MM.1S (cell line): Measurements from ENCODE around the gene GMPPA.

ENCODE experiments used
- DNase-seq: peaks from one replicate; pipeline ENCODE4 v3.0.0-alpha.2; 2015
- H2AFZ ChIP-seq: fragments of 300-600 bp; sonication (generic); 2 replicates; pipeline ENCODE4 v1.6.0; 2016; ENCODE audit warnings: antibody characterized with exemption, low read length
- H3F3A ChIP-seq: fragments of 300-600 bp; sonication (generic); 2 replicates; pipeline ENCODE4 v1.6.1; 2016; ENCODE audit warnings: mild to moderate bottlenecking, antibody characterized with exemption, low read length, moderate library complexity, mixed read lengths; ENCODE audit not compliant: insufficient read depth
- H3K27ac ChIP-seq: fragments of 300-600 bp; sonication (generic); 2 replicates; pipeline ENCODE4 v1.5.1; 2016; ENCODE audit warnings: mild to moderate bottlenecking, low read length
- H3K27me3 ChIP-seq: fragments of 300-600 bp; sonication (generic); replicated peaks from 2 replicates; pipeline ENCODE4 v1.6.0; 2016; ENCODE audit warnings: low read length; ENCODE audit not compliant: insufficient read depth
- H3K36me3 ChIP-seq: fragments of 300-600 bp; sonication (generic); replicated peaks from 2 replicates; pipeline ENCODE4 v1.6.1; 2016; ENCODE audit warnings: mild to moderate bottlenecking, low read length, mixed read lengths; ENCODE audit not compliant: insufficient read depth
- H3K4me1 ChIP-seq: fragments of 300-600 bp; sonication (generic); 2 replicates; pipeline ENCODE4 v1.6.1; 2016; ENCODE audit warnings: low read length, mixed read lengths
- H3K4me2 ChIP-seq: fragments of 300-600 bp; sonication (generic); 2 replicates; pipeline ENCODE4 v1.6.0; 2016; ENCODE audit warnings: low read depth, low read length
- H3K4me3 ChIP-seq: fragments of 300-600 bp; sonication (generic); 2 replicates; pipeline ENCODE4 v1.5.1; 2016; ENCODE audit warnings: low read length, mixed read lengths
- H3K79me2 ChIP-seq: fragments of 300-600 bp; sonication (generic); 2 replicates; pipeline ENCODE4 v1.6.1; 2016; ENCODE audit warnings: mixed run types, low read length, mixed read lengths
- H3K9ac ChIP-seq: fragments of 300-600 bp; sonication (generic); 2 replicates; pipeline ENCODE4 v1.6.1; 2016; ENCODE audit warnings: low read length, mixed read lengths
- H3K9me2 ChIP-seq: fragments of 300-600 bp; sonication (generic); replicated peaks from 2 replicates; pipeline ENCODE4 v1.6.1; 2016; ENCODE audit warnings: mild to moderate bottlenecking, low read length, mixed read lengths; ENCODE audit not compliant: insufficient read depth
- H3K9me3 ChIP-seq: fragments of 300-600 bp; sonication (generic); replicated peaks from 2 replicates; pipeline ENCODE4 v1.6.1; 2016; ENCODE audit warnings: mild to moderate bottlenecking, low read length, mixed read lengths; ENCODE audit not compliant: insufficient read depth
- H4K20me1 ChIP-seq: fragments of 300-600 bp; sonication (generic); 2 replicates; pipeline ENCODE4 v1.6.1; 2016; ENCODE audit warnings: mild to moderate bottlenecking, low read length, moderate library complexity, mixed read lengths; ENCODE audit not compliant: insufficient read depth
- EZH2 ChIP-seq: fragments of 300-600 bp; sonication (generic); optimal IDR thresholded peaks from 2 replicates; pipeline ENCODE3; 2017; ENCODE audit warnings: low read depth, mild to moderate bottlenecking, antibody characterized with exemption, low read length, mixed read lengths
- EZH2phosphoT487 ChIP-seq: fragments of 300-600 bp; sonication (generic); IDR thresholded peaks from 2 replicates; pipeline ENCODE4 v1.6.1; 2018; ENCODE audit warnings: antibody characterized with exemption, low read length
- TF ChIP-seq, protein P1 (sequence below): fragments of 300-600 bp; sonication (generic); IDR thresholded peaks from 2 replicates; pipeline ENCODE4 v1.5.1; 2016; ENCODE audit warnings: antibody characterized with exemption, low read length, mixed read lengths

The GMPPA gene

DNA sequence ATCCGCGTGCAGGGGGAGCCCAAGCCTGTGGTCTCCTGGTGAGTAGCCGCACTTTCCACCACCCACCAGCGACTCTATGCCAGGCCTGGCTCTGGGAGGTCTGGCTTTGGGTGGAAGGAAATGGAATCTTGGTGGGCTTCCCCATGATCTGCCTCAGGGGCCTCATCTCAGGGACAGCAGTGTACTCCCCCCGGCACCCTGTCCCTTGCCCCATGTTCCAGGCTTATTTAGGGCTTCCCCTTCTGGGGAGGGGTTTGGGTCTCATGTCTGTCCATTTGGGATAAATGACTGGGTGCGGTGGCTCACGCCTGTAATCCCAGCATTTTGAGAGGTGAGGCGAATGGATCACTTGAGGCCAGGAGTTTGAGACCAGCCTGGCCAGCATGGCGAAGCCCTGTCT, 36.3 kb upstream of the GMPPA start:
- no peaks in the 10 kb centered on the region for H3K9me3 ChIP-seq
- no peak overlapping the region for H3K27ac ChIP-seq
- H2AFZ ChIP-seq, result no peak overlapping the region
- no peaks in the 10 kb centered on the region for H4K20me1 ChIP-seq
- H3K9me2 ChIP-seq, result no peaks in the 10 kb centered on the region
- TF ChIP-seq EZH2, result no peak
- TF ChIP-seq, protein P1, sequence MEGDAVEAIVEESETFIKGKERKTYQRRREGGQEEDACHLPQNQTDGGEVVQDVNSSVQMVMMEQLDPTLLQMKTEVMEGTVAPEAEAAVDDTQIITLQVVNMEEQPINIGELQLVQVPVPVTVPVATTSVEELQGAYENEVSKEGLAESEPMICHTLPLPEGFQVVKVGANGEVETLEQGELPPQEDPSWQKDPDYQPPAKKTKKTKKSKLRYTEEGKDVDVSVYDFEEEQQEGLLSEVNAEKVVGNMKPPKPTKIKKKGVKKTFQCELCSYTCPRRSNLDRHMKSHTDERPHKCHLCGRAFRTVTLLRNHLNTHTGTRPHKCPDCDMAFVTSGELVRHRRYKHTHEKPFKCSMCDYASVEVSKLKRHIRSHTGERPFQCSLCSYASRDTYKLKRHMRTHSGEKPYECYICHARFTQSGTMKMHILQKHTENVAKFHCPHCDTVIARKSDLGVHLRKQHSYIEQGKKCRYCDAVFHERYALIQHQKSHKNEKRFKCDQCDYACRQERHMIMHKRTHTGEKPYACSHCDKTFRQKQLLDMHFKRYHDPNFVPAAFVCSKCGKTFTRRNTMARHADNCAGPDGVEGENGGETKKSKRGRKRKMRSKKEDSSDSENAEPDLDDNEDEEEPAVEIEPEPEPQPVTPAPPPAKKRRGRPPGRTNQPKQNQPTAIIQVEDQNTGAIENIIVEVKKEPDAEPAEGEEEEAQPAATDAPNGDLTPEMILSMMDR, result no peak
- TF ChIP-seq EZH2phosphoT487, result no peak
- no peaks in the 10 kb centered on the region for H3K79me2 ChIP-seq
- H3K4me1 ChIP-seq, result no peaks in the 10 kb centered on the region
- no peak overlapping the region for H3K4me2 ChIP-seq
- H3K36me3 ChIP-seq, result no peaks in the 10 kb centered on the region
- H3F3A ChIP-seq, result no peaks in the 10 kb centered on the region
- no peak overlapping the region for H3K4me3 ChIP-seq
- H3K27me3 ChIP-seq, result peaks cover 24% of the 10 kb centered on the region
- no peak for DNase-seq
- no peak overlapping the region for H3K9ac ChIP-seq

DNA sequence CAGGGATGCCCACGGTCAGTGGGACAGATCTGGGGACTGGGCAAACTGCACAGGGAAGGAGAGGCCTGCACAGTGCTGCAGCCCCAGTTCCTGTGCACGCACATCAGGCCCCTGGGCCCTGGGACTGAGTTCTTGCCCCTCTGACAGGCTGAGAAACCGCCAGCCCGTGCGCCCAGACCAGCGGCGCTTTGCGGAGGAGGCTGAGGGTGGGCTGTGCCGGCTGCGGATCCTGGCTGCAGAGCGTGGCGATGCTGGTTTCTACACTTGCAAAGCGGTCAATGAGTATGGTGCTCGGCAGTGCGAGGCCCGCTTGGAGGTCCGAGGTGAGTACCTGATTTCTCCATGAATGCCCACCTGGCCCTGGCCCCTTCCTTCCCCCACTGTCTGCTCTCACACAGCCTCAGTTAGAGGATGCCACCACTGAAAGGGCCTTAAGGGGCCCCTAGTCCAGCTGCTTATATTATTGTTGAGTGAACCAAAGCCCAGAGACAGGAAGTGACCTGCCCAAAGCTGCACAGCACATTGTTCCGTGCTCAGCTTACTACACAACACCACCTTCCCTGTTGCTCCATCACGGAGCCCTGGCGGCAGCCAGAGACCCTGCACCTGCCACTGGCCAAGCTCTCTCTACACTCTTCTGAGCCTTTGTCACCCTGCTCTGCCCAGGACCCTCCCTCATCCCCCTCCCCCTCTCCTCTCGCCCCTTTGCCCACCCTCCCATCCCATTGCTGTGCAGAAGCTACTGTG, 34.2 kb upstream of the GMPPA start:
- H3K4me3 ChIP-seq, result no peak overlapping the region
- H3K36me3 ChIP-seq, result no peaks in the 10 kb centered on the region
- H3K9me3 ChIP-seq, result no peaks in the 10 kb centered on the region
- H3K27me3 ChIP-seq, result peaks cover 33% of the 10 kb centered on the region
- no peaks in the 10 kb centered on the region for H3K79me2 ChIP-seq
- no peaks in the 10 kb centered on the region for H3K9me2 ChIP-seq
- no peaks in the 10 kb centered on the region for H4K20me1 ChIP-seq
- H3F3A ChIP-seq, result no peaks in the 10 kb centered on the region
- no peak overlapping the region for H3K4me2 ChIP-seq
- H3K9ac ChIP-seq, result no peak overlapping the region
- no peaks in the 10 kb centered on the region for H3K4me1 ChIP-seq
- no peak overlapping the region for H3K27ac ChIP-seq
- H2AFZ ChIP-seq, result no peak overlapping the region
- TF ChIP-seq EZH2phosphoT487 (no peak), EZH2 (no peak)
- TF ChIP-seq, protein P1, result no peak
- no peak for DNase-seq

DNA sequence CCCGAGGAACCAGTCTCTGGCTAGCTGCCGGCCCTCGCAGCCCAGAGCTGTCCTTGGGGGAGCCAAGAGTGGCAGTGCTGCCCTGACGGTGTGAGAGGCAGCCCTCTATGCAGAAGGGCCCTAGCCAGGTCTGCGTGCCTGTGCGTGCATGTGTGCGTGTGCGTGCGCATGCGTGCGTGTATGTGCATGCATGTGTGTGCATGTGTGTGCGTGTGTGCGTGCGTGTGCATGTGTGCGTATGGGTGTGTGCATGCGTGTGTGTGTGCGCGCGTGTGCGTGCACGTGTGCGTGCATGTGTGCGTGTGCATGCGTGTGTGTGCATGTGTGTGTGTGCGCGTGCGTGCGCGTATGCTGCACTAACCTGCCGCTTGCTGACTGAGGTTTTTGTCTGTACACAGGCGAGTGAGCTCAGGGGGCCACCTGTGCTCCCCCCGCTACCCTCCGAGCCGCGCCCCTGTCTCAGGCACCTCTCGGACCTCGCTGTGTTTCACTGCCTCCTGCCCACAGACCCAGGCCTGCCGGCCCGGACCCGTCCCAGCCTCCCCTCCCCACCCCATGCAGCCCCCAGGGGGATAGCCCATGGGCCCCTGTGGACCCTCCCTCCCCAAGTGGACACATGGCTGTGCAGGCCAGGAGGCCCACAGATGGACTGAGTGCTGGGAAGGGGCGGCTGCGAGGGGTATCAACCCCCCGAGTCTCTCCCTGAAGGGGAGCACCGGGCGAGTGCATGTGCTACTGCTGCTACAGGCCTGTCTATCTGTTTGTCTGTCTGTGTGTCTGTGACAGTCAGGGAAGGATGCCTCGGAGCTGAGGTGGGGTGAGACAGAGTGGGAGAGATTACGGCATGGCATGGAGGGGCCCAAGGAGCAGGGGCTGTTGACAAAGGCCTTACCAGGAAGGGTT, 32.8 kb upstream of the GMPPA start:
- Histone ChIP-seq H3K9me2 (no peaks in the 10 kb centered on the region), H4K20me1 (no peaks in the 10 kb centered on the region), H3K27me3 (peaks cover 48% of the 10 kb centered on the region), H3K9me3 (no peaks in the 10 kb centered on the region), H3K4me2 (no peak overlapping the region), H3K4me1 (no peaks in the 10 kb centered on the region), H2AFZ (no peak overlapping the region), H3K27ac (no peak overlapping the region), H3K9ac (no peak overlapping the region), H3F3A (no peaks in the 10 kb centered on the region), H3K4me3 (no peak overlapping the region), H3K79me2 (no peaks in the 10 kb centered on the region), H3K36me3 (no peaks in the 10 kb centered on the region)
- TF ChIP-seq EZH2phosphoT487 (no peak), EZH2 (no peak)
- no peak for DNase-seq
